Panc1 (cell line): Measurements from ENCODE around the gene RUSF1.

Source experiments
- POLR2AphosphoS5 ChIP-seq: IDR thresholded peaks from 2 replicates; pipeline ENCODE4 v1.6.1; 2012; ENCODE audit warnings: mild to moderate bottlenecking, low read depth, low read length, moderate library complexity
- TF ChIP-seq, protein P1 (sequence below): fragments of 450-650 bp; IDR thresholded peaks from 2 replicates; pipeline ENCODE4 v1.5.1; 2017; ENCODE audit warnings: mild to moderate bottlenecking

- TF ChIP-seq, protein P1, sequence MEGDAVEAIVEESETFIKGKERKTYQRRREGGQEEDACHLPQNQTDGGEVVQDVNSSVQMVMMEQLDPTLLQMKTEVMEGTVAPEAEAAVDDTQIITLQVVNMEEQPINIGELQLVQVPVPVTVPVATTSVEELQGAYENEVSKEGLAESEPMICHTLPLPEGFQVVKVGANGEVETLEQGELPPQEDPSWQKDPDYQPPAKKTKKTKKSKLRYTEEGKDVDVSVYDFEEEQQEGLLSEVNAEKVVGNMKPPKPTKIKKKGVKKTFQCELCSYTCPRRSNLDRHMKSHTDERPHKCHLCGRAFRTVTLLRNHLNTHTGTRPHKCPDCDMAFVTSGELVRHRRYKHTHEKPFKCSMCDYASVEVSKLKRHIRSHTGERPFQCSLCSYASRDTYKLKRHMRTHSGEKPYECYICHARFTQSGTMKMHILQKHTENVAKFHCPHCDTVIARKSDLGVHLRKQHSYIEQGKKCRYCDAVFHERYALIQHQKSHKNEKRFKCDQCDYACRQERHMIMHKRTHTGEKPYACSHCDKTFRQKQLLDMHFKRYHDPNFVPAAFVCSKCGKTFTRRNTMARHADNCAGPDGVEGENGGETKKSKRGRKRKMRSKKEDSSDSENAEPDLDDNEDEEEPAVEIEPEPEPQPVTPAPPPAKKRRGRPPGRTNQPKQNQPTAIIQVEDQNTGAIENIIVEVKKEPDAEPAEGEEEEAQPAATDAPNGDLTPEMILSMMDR, result no peak
- no peak for TF ChIP-seq POLR2AphosphoS5
Measured at GRCh38 chr16:31474773-31475738, 33.1 kb downstream of the RUSF1 start.
